HCT116 (cell line): ENCODE data around the gene PRKN. TPM values are rescaled to one million over a fixed set of nuclear protein-coding genes. Genes with fewer than 3 reads are reported as not detected.

Experiments used
- ATAC-seq: fragments of 200-7000 bp; cut with Tn5 transposase; 2 replicates; pipeline ENCODE4 v1.9.1; 2020; ENCODE audit warnings: mild to moderate bottlenecking, moderate library complexity
- BruUV-seq: library from RNA; stranded (reverse); fragments of 400-500 nt; replicated peaks from 2 replicates; lab custom pipeline; 2021; lab: Mats Ljungman, UMichigan
- CTCF ChIA-PET: fragments of 300-600 bp; sonication (Branson Sonifier 250); formaldehyde crosslinking; loops from one replicate; lab custom pipeline; 2021; ENCODE audit warnings: antibody characterized with exemption; lab: Charles Lee
- POLR2A ChIA-PET: fragments of 300-600, 350-600 bp; sonication (Branson Sonifier 250); formaldehyde crosslinking; loops from one replicate; lab custom pipeline; 2021; ENCODE audit warnings: antibody characterized with exemption; lab: Charles Lee
- RAD21 ChIA-PET, 2 experiments: fragments of 300-600 bp; sonication (Branson Sonifier 250); formaldehyde crosslinking; loops; one replicate each; lab custom pipeline; 2023; ENCODE audit warnings: low total read pairs in 2 of 2; ENCODE audit not compliant: uncharacterized antibody in 2 of 2, unreplicated experiment in 2 of 2, low non-redundant PET in 1 of 2; lab: Charles Lee
- DNase-seq: peaks from one replicate; pipeline ENCODE4 v3.0.0-alpha.2; 2010; ENCODE audit warnings: low read depth, low spot score
- H2AFZ ChIP-seq: fragments of 200-600 bp; shearing (Covaris generic), sonication (generic); 2 replicates; pipeline ENCODE4 v1.6.1; 2017; ENCODE audit warnings: low read depth, mixed run types, mixed read lengths, antibody characterized with exemption, low read length; ENCODE audit not compliant: poor library complexity, severe bottlenecking
- H3K27ac ChIP-seq: 2 replicates; pipeline ENCODE4 v1.5.1; 2012; ENCODE audit warnings: low read depth, low read length
- H3K27me3 ChIP-seq: fragments of 200-600 bp; sonication (generic); 2 replicates; pipeline ENCODE4 v1.6.1; 2016; ENCODE audit warnings: mixed run types, low read length, mixed read lengths; ENCODE audit not compliant: insufficient read depth
- H3K36me3 ChIP-seq, 2 experiments: fragments of 200-500 bp in 1 of 2; fragments of 200-600 bp in 1 of 2; sonication (Bioruptor generic) in 1 of 2; sonication (generic) in 1 of 2; 2 replicates each; pipeline versions ENCODE4 v1.5.1 to v1.6.1; 2014 to 2016; ENCODE audit warnings: low read length in 2 of 2, inconsistent platforms in 1 of 2, mixed read lengths in 1 of 2, mixed run types in 1 of 2; ENCODE audit not compliant: insufficient read depth in 2 of 2, control insufficient read depth in 1 of 2
- H3K4me1 ChIP-seq, 2 experiments: fragments of 200-600 bp in 1 of 2; sonication (generic) in 1 of 2; 2 replicates each; pipeline versions ENCODE4 v1.5.1 to v1.6.1; 2012 to 2017; ENCODE audit warnings: low read length in 2 of 2, inconsistent platforms in 1 of 2, mild to moderate bottlenecking in 1 of 2, mixed read lengths in 1 of 2, mixed run types in 1 of 2, moderate library complexity in 1 of 2; ENCODE audit not compliant: insufficient read depth in 2 of 2, control insufficient read depth in 1 of 2
- H3K4me2 ChIP-seq: fragments of 200-600 bp; sonication (generic); 2 replicates; pipeline ENCODE4 v1.6.1; 2017; ENCODE audit warnings: mixed run types, low read length, mixed read lengths
- H3K4me3 ChIP-seq, 2 experiments: fragments of 200-600 bp in 1 of 2; sonication (generic) in 1 of 2; replicated peaks in 1 of 2; 2 replicates each; pipeline ENCODE4 v1.5.1; 2011 to 2016; ENCODE audit warnings: low read length in 2 of 2, control low read depth in 1 of 2, low read depth in 1 of 2, mild to moderate bottlenecking in 1 of 2, mixed read lengths in 1 of 2, mixed run types in 1 of 2
- H3K79me2 ChIP-seq: fragments of 200-600 bp; sonication (generic); 2 replicates; pipeline ENCODE4 v1.6.1; 2017; ENCODE audit warnings: mild to moderate bottlenecking, mixed run types, low read length, moderate library complexity, mixed read lengths; ENCODE audit not compliant: insufficient read depth
- H3K9ac ChIP-seq: fragments of 200-600 bp; sonication (generic); 2 replicates; pipeline ENCODE4 v1.6.1; 2016; ENCODE audit warnings: low read length, mixed read lengths
- H3K9me2 ChIP-seq: fragments of 200-600 bp; sonication (generic), shearing (Covaris generic); 2 replicates; pipeline ENCODE4 v1.6.1; 2017; ENCODE audit warnings: mixed run types, mild to moderate bottlenecking, moderate library complexity; ENCODE audit not compliant: insufficient read depth
- H3K9me3 ChIP-seq, 2 experiments: fragments of 200-500 bp in 1 of 2; fragments of 200-600 bp in 1 of 2; sonication (Bioruptor generic) in 1 of 2; sonication (generic) in 1 of 2; 2 replicates each; pipeline ENCODE4 v1.6.1; 2014 to 2017; ENCODE audit warnings: low read length in 2 of 2, mixed read lengths in 2 of 2, inconsistent platforms in 1 of 2, low read depth in 1 of 2, mild to moderate bottlenecking in 1 of 2, mixed run types in 1 of 2, moderate library complexity in 1 of 2; ENCODE audit not compliant: control insufficient read depth in 1 of 2, insufficient read depth in 1 of 2
- H4K20me1 ChIP-seq: fragments of 200-600 bp; sonication (generic), shearing (Covaris generic); 2 replicates; pipeline ENCODE4 v1.6.1; 2017; ENCODE audit warnings: mixed run types, mild to moderate bottlenecking, moderate library complexity; ENCODE audit not compliant: insufficient read depth
- CBX3 ChIP-seq: IDR thresholded peaks from 2 replicates; pipeline ENCODE4 v1.6.1; 2012; ENCODE audit warnings: low read depth
- EGR1 ChIP-seq: IDR thresholded peaks from 2 replicates; pipeline ENCODE4 v1.6.1; 2012; ENCODE audit warnings: low read depth
- EZH2 ChIP-seq: fragments of 200-600 bp; sonication (generic); IDR thresholded peaks from 2 replicates; pipeline ENCODE4 v1.6.1; 2017; ENCODE audit warnings: antibody characterized with exemption, mixed run types
- EZH2phosphoT487 ChIP-seq: fragments of 200-600 bp; IDR thresholded peaks from 2 replicates; pipeline ENCODE4 v1.6.1; 2018; ENCODE audit warnings: antibody characterized with exemption, borderline replicate concordance
- FOSL1 ChIP-seq: IDR thresholded peaks from 2 replicates; pipeline ENCODE4 v1.6.1; 2012; ENCODE audit warnings: low read depth
- SIN3A ChIP-seq: IDR thresholded peaks from 2 replicates; pipeline ENCODE4 v1.6.1; 2012; ENCODE audit warnings: low read depth
- SP1 ChIP-seq: IDR thresholded peaks from 2 replicates; pipeline ENCODE4 v1.6.1; 2012; ENCODE audit warnings: low read depth
- TCF7L2 ChIP-seq: IDR thresholded peaks from 2 replicates; pipeline ENCODE4 v1.7.0; 2011; ENCODE audit warnings: borderline replicate concordance, inconsistent platforms; ENCODE audit not compliant: insufficient read depth, insufficient read length; ENCODE audit errors: extremely low read depth
- ZNF274 ChIP-seq: fragments of 200-500 bp; sonication (Bioruptor generic); IDR thresholded peaks from 2 replicates; pipeline ENCODE4 v1.6.1; 2014; ENCODE audit warnings: mild to moderate bottlenecking, low read depth, low read length, inconsistent platforms
- intact Hi-C: fragments of 100-400 bp; cut with micrococcal nuclease; formaldehyde crosslinking; loops from 2 replicates; pipeline ENCODE4 v1.10.0; 2022
- total RNA-seq: library from RNA; stranded (reverse); gene quantifications from one replicate; pipeline ENCODE4 v1.2.1, GENCODE V29; 2021; ENCODE audit not compliant: unreplicated experiment
- TF ChIP-seq, protein P1 (sequence below), 3 experiments: fragments of 200-600 bp in 1 of 3; sonication (generic) in 1 of 3; IDR thresholded peaks in 2 of 3; conservative IDR thresholded peaks in 1 of 3; 2 replicates each; pipeline ENCODE4 v1.5.1; 2012 to 2017; ENCODE audit warnings: low read depth in 2 of 3, low read length in 2 of 3, antibody characterized with exemption in 1 of 3, borderline replicate concordance in 1 of 3, control low read depth in 1 of 3, mild to moderate bottlenecking in 1 of 3, mixed read lengths in 1 of 3, mixed run types in 1 of 3, moderate library complexity in 1 of 3; ENCODE audit not compliant: insufficient read depth in 1 of 3
- TF ChIP-seq, protein P2 (sequence below): IDR thresholded peaks from 2 replicates; pipeline ENCODE4 v1.6.1; 2012; ENCODE audit warnings: low read depth

Gene PRKN
- total RNA-seq, 1 experiment from 2014 or later, result 2.6 TPM

DNA sequence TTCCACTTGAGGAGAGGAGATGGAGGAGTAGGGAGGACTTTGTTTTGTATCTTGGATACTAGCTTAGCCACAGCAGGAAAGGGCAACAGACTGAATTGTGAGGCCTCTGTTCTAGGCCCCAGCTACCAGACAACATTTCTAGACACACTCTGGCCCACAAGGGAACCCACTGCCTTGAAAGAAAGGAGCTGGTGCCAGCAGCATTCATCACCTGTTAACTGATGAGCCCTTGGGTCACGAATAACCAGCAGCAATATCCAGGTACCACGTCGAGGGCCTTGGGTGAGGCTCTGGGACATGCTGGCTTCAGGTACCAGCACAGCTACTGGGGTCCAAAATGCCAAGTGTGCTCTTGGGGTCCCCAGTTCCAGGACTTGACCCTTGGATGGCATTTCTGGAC lies 165.5 kb downstream of the PRKN start:
- RAD21 ChIA-PET, result no interaction called here
- BruUV-seq, result no TSS peak
- no peak overlapping the region for H2AFZ ChIP-seq
- H3K79me2 ChIP-seq, result no peaks in the 10 kb centered on the region
- H4K20me1 ChIP-seq, result no peaks in the 10 kb centered on the region
- POLR2A ChIA-PET, result no interaction called here
- TF ChIP-seq EZH2phosphoT487 (no peak), SIN3A (no peak), FOSL1 (no peak), EZH2 (no peak), EGR1 (no peak), CBX3 (no peak), SP1 (no peak), ZNF274 (no peak), TCF7L2 (no peak)
- TF ChIP-seq, protein P1, sequence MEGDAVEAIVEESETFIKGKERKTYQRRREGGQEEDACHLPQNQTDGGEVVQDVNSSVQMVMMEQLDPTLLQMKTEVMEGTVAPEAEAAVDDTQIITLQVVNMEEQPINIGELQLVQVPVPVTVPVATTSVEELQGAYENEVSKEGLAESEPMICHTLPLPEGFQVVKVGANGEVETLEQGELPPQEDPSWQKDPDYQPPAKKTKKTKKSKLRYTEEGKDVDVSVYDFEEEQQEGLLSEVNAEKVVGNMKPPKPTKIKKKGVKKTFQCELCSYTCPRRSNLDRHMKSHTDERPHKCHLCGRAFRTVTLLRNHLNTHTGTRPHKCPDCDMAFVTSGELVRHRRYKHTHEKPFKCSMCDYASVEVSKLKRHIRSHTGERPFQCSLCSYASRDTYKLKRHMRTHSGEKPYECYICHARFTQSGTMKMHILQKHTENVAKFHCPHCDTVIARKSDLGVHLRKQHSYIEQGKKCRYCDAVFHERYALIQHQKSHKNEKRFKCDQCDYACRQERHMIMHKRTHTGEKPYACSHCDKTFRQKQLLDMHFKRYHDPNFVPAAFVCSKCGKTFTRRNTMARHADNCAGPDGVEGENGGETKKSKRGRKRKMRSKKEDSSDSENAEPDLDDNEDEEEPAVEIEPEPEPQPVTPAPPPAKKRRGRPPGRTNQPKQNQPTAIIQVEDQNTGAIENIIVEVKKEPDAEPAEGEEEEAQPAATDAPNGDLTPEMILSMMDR (IDR thresholded peaks at IDR 0.05 in 2 of 3, conservative IDR thresholded peaks at IDR 0.05 in 1 of 3; ENCODE audit: borderline replicate concordance in 1 of 3, insufficient read depth in 1 of 3, low read depth in 2 of 3, low read length in 2 of 3), result no peak
- TF ChIP-seq, protein P2, sequence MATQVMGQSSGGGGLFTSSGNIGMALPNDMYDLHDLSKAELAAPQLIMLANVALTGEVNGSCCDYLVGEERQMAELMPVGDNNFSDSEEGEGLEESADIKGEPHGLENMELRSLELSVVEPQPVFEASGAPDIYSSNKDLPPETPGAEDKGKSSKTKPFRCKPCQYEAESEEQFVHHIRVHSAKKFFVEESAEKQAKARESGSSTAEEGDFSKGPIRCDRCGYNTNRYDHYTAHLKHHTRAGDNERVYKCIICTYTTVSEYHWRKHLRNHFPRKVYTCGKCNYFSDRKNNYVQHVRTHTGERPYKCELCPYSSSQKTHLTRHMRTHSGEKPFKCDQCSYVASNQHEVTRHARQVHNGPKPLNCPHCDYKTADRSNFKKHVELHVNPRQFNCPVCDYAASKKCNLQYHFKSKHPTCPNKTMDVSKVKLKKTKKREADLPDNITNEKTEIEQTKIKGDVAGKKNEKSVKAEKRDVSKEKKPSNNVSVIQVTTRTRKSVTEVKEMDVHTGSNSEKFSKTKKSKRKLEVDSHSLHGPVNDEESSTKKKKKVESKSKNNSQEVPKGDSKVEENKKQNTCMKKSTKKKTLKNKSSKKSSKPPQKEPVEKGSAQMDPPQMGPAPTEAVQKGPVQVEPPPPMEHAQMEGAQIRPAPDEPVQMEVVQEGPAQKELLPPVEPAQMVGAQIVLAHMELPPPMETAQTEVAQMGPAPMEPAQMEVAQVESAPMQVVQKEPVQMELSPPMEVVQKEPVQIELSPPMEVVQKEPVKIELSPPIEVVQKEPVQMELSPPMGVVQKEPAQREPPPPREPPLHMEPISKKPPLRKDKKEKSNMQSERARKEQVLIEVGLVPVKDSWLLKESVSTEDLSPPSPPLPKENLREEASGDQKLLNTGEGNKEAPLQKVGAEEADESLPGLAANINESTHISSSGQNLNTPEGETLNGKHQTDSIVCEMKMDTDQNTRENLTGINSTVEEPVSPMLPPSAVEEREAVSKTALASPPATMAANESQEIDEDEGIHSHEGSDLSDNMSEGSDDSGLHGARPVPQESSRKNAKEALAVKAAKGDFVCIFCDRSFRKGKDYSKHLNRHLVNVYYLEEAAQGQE, result no peak
- TF ChIP-seq, all 23 proteins: peak for 0
- Histone ChIP-seq H3K9me3 (no peaks in the 10 kb centered on the region), H3K27ac (no peak overlapping the region), H3K4me2 (no peak overlapping the region), H3K4me3 (no peak overlapping the region), H3K9ac (no peak overlapping the region), H3K4me1 (no peaks in the 10 kb centered on the region), H3K36me3 (no peaks in the 10 kb centered on the region), H3K27me3 (no peaks in the 10 kb centered on the region), H3K9me2 (no peaks in the 10 kb centered on the region)
- intact Hi-C loops, result no loop called here
- ATAC-seq (no peak), DNase-seq (no peak)
- CTCF ChIA-PET, result no interaction called here
